Stimulated activated CD8-positive, alpha-beta memory T cell treated with anti-CD3 and anti-CD28 coated beads, Interleukin-15, amount 100 ng/mL, for 48 hours (primary cell): ENCODE results near the gene LCOR.

ENCODE experiments used
- DNase-seq, 2 donors: peaks; one replicate each; pipeline ENCODE4 v3.0.0-alpha.2; 2020; ENCODE audit warnings: low read depth in 2 of 2

Gene LCOR

DNA sequence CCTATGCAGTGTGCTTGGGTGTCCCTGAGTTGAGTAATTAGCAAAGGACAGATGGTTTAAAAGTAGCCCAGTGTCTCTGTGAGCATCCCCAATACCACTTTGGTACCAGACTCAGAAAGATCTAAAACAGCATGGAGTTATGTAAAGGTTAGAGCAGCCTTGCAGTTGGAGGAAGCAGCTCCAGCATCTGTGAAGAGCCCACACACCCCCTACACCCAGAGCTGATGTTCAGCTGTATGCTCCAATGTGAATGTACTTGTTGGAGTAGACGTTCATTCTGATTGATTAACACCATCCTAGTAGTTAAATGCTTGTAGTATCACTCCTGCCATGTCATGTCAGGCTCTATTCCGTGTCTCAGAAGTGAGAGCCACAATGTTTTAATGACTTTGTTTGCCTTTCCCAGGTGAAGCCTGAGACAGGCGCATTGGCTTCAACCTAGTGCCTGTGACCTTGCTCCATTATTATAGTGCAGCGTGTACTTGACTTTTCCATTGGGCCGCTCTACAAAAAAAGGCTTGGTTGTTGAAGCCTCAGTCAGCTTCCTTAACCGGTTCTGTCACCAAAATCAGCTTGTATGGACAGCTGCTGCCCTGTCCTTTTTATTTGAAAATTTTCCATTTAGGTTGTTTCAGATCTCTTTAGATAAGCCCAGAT is 154.2 kb downstream of the LCOR start:
- no peak for DNase-seq

DNA sequence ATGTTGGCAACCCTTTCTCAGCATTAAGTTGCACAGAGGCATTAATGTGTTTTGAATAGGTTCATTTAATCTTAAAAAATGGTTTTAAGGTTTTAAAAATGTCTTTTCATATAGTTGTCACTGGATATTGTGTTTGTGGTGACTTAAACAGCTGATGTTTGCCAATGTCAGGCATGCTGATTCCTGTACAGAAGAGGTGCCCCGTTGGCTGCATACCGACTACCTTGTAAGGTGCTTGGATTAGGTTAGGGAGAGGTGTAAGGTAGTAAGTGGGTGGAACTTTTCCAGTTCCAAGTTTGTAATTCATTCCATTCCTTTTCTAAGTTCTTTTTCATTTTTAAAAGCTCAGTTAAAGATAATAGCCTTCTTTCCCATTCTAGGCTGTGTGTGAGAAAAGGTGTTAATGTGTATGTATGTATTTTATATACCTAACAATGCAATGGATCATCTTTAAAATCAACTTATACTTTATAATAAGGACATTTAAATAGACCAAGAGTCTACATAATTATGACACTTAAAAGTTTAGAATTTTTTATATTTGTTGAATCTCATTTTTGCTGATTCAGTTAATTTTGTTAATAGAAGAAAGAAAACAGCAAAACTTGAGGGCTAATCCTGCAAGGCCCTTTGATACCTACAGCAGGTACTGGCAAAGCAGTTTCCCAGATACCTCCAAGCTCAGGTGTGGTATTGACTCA is 155.2 kb downstream of the LCOR start:
- no peak for DNase-seq

DNA sequence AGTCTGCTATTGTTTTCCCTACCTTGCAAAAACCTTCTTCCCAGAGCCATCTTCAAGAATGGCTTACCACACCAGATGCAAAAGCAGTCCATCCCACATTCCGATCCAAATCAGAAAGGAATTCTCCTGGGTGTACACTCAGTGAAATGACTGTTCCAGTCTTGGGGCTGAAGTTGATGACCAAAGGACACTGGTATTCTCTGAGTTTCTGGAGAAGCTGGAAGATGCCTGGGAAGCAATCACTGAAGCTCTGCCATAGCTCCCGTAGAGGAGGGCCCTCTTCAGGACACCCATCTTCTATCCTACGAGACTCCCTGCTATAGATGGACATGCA is 155.7 kb downstream of the LCOR start:
- DNase-seq: no peak

DNA sequence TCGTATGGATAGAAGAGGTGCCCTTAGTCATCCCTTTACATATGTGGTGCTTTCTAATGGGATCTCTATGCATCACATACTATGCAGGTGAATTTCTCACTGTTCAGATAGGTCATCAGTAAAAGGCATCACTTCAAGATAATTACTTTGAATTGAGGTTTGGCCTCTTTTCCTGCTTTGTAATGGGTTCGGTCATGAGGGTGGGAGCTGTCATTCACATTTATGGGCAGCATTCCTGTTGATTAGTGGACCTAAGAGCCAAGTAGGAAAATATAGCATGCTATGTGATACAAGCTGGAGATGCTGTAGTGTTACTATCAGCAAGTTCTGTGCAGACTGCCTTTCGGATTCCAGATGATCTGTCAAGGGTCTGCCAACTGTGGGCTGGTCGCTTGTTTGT is 156.3 kb downstream of the LCOR start:
- DNase-seq: no peak

DNA sequence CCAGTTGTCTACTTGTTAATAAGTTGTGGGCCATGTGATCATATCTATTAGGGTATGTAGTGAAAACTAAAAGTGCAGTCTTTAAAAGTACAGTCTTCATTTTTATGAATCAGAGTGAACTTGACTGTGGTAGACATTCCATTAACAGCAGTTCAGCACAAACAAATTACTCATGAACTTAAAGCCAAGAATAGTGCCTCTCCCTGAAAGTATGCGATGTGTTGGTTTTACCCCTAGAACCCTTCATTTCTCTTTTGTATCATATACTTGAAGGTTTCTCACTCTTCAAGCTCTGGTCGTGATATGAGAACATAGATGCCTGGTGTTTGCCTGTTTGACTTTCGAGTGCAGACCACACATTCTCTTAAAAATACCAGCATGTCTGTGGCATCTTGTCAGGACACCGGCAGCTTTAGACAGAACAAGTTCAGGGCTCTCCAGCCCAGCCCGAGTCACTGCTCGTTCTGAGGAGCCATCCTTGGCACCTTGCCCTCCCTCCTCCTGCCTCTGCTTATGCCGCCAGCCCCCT is 159.3 kb downstream of the LCOR start:
- DNase-seq: no peak

DNA sequence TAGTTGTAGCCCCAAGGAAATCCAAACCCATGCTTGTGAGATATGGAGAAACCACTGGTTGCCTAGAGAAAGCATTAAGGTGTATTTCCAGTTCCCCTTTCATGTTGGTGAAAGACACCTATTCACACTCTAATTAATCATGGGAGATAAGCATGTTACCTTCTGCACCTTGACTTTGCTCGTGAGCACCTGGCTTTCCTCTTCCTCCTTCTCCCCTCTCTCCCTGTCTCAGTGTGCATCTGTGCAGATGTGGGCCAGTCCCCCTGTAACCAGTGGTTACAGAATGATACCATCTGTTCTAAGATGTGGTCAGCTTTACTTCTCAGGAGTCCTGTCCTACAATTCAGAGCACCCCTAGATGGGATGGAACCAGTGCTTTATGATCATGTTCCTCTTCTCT is 160.6 kb downstream of the LCOR start:
- no peak for DNase-seq

DNA sequence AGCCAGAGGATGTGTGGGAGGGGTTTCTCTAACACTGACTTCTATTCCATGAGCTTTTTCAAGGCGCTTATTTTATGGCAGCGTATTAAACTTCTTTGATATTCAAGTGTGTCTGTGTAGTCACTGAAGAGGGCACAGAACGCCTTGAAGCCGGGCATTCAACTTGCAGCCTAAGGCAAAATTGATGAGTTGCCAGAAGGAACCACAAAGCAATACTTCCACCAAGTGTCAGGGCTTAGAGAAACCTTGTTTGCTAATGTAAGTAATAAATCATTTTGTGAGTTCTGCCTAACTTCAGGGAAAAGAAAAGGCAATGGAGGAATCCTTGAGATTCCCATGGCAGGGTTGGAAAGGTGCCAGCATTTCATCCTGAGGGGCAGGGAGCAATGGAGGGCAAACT is 163.8 kb downstream of the LCOR start:
- no peak for DNase-seq

DNA sequence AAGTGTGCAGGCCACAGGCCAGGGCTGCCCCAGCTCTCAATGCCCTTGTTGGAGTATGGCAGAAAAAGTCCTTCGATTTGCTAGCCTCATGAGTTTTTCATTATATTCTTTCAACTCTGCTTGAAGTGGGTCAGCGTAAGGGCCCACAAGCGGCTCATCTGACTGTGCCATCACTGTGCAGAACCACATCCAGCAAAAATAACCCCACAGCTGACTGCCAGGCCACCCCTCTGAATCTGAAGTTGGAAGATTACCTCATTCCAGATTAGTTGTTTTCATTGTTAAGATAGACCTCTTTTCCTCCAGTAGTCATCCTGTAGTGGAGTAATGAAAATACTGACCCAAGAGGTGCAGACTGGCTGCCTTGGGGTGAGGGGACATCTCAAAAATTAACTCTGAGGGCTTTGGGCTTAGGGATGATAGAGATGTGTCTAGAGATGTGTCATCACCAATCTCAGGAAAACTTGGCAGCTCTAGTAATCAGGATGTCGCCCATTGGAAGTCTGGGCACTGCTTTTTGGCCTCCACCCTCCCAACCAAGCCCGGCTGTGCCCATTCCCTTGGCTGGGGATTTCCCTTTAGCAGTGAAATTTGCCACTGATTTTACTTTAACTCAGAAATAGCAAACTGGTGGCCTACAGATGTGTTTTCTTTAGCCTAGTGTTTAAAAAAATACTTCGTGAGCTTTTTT is 164.3 kb downstream of the LCOR start:
- no peak for DNase-seq

DNA sequence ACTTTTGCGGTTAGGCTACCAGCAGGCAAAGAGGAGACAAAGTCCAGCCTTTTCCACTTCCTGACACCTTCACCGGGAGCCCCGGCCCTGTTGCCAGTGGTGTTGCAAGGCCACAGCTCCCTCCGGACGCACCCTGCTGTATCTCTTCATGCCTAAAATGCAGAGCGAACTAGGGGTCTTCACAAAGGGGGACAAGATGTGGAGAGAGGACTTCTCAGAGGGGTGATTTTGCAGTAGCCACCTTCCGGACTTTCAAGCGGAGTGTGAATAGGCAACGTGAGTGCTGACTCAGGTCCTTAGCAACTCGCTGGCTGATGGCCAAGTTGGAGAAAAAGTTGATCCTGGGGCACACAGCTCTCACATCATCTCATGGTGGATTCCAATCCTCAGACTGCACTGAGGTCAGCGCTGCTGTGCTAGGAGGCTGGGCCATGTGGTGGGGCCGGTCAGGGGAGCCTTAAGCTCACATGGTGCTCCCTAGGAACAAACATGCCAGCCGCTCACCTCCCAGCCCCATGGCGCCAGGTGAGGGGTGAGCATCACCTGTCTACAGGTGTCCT is 166.3 kb downstream of the LCOR start:
- no peak for DNase-seq

DNA sequence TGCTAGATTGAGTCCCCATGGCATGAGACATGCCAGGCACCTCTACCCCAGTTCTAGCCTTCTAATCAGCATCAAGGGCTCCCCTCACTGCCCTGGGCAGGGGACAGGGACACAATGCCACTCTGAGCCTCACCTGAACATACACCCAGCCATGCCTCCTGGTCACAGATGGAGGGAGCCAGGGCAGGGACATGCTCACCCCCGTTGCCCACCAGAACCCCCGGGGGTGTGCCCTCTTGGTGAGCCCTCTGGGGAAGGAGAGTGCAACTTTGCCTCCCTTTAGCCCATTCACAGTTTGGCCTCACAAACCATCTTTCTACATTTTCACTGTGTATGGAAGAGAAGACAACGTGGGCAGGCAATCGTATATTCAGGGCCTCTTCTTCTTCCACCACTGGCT is 167.2 kb downstream of the LCOR start:
- DNase-seq: no peak

DNA sequence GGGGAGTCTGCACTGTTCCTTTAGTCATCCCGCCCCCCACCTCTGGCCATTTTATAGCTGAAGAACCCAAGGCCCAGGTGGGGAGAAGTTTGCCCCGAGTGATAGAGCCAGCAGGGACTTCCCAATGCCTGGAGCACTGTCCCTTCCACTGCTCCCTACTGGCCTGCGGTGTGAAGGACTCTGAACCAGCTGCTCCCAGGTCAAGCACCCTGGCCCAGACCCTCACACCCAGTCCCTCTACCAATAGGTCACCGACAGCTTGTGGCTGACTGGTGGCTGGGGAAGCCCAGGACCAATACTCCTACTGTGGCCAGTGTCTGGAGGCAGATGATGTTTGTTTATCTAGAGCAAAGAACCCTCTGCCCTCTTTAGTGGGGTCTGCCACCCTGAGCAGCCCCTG is 167.9 kb downstream of the LCOR start:
- DNase-seq: no peak

DNA sequence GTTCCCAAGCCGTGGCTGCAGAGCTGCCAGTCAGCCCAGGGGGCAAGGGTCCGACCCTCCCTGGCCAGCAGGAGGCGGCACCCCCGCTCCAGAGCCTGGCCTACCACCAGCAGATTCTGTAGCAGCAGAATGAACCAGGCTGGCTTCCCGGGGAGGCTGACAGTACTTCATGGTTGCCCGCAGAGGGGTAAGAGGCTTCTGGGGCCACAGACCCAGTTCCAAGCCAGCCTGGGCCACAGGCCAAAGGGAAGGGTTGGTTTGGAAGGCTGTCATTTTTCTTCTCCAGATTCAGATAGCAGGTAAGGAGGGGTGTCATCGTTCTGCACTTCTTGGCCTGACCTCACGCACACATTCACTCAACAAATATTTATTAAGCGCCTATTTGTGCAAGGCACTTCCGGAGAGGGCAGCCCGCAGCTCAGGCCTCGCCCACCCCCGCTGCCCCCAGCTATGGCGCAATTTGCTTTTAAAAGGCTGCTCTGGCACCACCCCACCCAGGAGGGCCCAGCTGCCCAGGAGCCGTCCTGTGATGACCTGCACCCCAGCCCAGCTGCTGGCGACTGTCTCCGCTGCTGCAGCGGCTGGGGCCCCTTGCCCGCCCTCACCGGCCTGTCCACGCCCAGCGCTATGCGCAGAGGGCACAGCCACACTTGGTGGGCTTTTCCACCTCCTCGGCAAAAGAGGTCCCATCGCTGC is 168.5 kb downstream of the LCOR start:
- DNase-seq: no peak

DNA sequence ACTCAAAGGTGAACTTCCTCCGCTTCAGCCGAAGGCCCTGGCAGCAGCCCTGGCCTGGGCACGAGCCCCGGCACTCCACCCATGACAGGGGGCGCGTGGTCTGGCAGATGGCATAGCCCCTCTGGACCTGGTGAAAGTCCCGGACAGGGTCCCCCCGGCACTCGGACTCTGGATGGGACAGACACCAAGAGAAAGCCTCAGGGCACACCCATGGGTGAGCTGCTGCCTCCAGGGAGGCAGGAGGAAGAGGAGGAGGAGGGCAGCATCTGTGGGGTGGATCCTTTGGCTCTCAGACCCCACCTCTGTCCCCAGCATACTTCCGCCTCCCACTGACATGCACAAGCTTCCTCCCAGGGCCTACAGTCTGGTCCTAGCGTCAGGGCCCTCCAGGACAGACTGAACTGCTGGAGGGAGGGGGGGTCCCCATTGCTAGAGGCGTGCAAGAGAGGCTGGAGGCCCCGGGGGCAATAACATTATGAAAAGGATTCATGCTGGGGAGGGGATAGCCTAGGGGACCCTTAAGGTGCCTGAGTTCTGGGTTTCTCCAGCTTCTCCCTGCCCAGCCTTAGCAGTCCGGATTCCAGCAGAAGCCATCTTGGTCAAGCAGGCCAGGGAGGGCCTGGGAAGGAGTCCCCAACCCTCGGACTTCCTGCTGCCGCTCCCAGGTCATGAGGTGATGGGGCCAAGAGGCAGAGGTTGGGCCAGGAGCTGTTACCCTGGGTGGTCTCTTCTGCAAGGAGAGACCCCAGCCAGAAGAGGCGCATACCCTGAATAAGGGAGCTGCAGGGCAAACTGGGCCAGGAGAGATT is 169.3 kb downstream of the LCOR start:
- DNase-seq: no peak

DNA sequence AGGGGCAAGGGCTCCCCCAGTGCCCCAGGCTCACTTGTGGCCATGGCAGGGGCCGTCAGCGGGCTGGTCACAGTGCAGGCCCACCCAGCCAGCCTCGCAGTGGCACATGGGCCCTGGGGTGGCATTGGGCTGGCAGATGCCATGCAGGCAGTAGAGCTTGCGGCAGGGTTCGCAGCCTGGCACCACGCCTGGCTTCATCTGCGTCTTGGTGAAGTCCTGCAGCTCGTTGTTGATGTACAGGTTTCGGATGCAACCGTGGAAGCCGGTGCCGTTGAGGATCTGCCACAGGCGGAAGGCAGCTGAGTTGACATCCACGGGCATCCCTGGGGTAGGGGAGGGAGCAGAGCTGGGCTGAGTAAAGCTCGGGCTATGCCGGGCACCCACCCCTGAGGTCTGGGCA is 170.6 kb downstream of the LCOR start:
- no peak for DNase-seq

DNA sequence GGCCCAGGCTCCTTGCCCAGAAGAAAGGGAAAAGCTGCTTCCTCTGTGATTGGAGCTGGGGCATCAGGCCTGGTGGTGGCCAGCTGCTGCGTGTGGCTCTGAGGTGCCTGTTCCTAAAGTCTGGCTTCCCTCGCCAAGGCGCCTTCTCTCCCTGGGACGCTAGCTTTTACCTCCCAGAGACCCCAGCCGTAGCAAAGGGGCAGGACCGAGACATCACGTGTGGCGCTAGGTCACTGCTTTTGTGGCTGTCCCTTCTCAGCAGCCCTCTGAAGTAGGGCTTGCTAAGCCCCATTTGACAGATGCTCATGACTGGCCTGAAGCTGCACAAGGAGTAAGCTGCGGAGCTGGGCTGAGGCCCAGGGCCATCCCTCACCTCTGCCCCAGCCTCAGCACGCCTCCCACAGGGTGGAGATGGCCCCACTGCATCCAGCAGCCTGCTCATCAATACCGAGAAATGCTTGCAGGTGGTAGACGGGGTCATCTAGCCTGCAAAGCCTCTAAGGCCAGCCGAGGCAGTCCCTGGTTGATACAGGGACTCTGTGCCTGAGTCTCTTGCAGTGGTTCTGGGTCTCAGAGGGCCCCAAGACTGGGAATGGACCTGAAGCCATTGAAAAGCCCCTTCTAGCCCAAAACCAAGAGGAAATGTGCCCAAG is 171.2 kb downstream of the LCOR start:
- DNase-seq: no peak

DNA sequence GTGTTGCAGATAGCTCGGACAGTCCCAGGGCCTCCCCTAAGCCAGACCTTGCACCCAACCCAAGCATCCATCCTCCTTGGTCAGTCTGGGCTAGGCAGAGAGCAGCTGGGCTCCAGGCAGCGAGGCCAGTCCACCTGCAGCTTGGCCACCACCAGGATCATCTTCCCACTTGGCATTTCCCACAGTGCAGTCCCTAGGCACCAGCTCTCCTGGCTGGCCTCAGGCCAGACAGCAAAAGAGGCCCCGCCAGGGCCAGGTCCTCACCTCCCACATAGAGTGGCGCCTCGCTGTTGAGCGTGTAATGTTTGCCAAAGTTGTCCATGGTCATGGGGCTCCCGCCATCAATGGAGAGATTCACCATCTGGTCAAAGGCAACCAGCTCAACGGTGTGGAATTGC is 171.7 kb downstream of the LCOR start:
- no peak for DNase-seq

DNA sequence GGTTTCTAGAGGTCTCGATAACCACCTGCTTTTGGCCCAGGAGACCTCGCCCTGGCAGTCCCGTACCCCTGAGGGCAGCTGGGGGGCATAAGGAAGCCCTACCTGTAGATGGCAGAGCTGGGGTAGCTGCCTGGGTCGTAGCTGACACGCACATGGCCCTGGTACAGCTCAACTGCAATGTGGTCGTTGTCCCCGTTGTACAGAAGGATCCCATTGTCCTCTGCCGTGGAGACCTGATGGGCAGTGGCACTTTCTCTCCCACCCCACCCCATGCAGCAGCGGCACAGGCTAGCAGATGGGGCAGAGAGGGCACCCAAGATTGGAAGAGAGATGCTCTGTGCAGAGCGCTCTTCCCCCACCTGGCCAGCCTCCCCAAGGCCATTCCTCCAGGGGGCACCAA is 172.5 kb downstream of the LCOR start:
- DNase-seq: no peak

DNA sequence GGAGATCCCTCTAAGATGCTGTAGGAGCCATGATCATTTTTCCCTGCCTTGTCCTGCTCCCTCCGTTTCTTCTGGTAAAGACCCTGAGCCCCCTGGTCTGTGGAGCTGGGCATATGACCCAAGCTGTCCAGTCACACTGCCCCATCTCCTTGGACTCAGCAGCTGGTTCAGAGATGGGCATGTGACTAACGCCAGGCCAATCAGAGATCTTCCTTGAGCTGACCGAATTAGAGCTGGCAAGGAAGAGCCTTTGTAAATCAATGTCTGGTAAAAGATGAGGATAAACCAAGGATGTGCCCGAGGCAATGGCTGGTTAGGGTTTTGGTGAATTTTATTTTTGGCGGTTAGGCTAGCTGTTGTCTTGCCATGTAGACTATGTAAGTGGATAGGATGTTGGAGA is 173.3 kb downstream of the LCOR start:
- DNase-seq: no peak

DNA sequence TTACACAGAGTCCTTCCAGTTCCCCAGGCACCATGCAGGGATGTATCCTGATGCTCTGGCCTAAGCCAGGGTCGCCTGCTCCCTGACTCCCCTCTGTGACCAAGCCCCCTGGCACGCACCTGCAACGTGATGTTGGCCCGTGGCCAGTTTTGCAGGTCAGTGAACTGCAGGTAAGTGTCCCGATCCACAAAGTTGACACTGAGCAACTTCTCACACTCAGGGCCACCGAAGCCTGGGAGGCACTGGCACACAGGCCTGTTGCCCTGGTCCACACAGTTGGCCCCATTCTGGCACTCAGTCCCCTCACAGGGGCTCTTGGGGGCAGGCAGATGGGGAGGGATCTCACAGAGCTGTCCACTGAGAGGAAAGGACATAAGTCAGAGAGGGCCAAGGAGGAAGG is 174.3 kb downstream of the LCOR start:
- DNase-seq: no peak

DNA sequence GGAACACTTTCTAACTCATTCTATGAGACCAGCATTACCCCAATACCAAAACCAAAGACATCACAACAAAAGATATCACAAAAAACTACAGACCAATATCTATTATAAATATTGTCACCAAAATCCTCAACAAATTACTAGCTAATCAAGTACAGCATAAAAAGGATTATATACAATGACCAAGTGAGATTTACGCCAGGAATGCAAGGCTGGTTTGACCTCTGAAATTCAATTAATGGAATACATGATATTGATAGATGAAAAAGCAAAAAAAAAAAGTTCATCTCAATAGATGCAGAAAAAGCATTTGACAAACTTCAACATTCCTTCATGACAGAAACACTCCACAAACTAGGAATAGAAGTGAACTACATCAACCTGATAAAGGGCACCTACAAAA is 175.3 kb downstream of the LCOR start:
- no peak for DNase-seq

DNA sequence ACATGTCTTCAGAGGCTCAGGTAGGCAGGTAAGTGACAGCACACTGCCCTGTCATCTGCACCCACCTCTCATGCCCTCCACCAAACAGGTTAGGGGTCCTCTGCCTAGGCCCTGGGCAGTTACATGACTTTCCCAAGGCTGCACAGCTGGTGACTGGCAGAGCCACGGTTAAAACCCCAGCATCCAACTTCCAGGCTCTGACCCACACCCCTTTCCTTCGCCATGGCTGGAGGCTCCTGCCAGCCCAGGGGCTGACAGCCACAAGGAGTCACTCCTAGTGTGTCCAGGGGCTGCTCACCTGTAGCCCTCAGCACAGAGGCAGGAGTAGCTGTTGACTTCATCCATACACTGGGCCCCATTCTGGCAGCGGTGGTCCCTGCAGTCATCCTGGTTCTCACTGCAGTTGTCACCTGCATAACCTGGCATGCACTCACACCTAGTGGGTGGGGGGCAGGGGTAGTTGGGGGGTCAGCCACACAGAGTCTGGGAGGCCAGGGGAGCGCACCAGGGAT is 178.7 kb downstream of the LCOR start:
- DNase-seq: no peak
